OCI-LY1 (cell line): ENCODE results near the gene MGAT4C.

Experiments used
- EZH2 ChIP-seq: fragments of 200-600 bp; sonication (generic), shearing (Covaris generic); IDR thresholded peaks from 2 replicates; pipeline ENCODE4 v1.8.0; 2017; ENCODE audit warnings: borderline replicate concordance, mixed run types, mild to moderate bottlenecking, antibody characterized with exemption, low read length, moderate library complexity, mixed read lengths
- TF ChIP-seq, protein P1 (sequence below): fragments of 200-600 bp; sonication (generic), shearing (Covaris generic); IDR thresholded peaks from 2 replicates; pipeline ENCODE4 v1.5.1; 2017; ENCODE audit warnings: mild to moderate bottlenecking, antibody characterized with exemption, low read length, moderate library complexity, mixed read lengths

GRCh38 chr12:85975716-85976115 is 280.5 kb downstream of the MGAT4C start:
- TF ChIP-seq, protein P1, sequence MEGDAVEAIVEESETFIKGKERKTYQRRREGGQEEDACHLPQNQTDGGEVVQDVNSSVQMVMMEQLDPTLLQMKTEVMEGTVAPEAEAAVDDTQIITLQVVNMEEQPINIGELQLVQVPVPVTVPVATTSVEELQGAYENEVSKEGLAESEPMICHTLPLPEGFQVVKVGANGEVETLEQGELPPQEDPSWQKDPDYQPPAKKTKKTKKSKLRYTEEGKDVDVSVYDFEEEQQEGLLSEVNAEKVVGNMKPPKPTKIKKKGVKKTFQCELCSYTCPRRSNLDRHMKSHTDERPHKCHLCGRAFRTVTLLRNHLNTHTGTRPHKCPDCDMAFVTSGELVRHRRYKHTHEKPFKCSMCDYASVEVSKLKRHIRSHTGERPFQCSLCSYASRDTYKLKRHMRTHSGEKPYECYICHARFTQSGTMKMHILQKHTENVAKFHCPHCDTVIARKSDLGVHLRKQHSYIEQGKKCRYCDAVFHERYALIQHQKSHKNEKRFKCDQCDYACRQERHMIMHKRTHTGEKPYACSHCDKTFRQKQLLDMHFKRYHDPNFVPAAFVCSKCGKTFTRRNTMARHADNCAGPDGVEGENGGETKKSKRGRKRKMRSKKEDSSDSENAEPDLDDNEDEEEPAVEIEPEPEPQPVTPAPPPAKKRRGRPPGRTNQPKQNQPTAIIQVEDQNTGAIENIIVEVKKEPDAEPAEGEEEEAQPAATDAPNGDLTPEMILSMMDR = no peak
- TF ChIP-seq EZH2 = no peak
